ENCODE data around the gene MTSS2. TPM values are rescaled to one million over a fixed set of nuclear protein-coding genes. Genes with fewer than 3 reads are reported as not detected.

MTSS2 gene
- total RNA-seq, 1 donor from 2014 or later, result 83.9 TPM

DNA sequence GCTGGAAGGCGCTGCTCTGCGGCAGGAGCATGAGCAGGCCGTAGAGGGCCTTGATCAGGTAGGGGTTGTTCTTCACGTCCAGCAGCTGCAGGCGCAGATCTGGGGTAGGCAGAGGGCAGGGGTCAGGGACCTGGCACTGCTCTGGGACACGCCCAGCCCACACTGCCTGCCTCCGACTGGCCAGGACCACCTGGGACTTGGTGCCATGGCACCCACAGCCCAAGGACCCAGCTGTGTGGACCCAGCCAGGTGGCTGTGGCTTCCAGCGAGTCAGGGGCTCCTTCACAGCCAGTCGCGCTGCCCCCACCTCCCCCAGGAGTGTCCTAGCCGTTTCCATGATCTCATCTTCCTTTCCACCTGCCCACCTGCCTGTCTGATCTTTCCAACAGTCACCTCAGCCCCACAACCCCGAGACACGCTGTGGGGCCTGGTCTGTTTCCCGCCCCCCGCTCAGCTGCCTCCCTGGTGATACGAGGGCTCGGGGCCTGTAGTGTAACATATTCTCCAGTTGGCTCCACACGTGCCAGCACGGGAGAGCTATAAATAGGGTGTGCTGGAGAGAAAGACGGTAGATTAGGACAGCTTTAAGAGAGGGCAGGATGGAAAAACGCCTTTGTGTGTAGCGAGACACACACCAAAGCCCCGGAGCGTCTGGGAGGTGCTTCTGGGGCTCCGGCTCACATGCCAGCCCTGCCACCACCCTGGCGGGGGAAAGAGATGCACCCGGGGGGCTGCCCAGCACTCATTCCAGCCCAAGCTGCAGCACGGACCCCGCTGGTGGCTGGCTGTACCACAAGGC is 7.2 kb upstream of the MTSS2 start:
- H3K36me3 ChIP-seq, result no peaks in the 10 kb centered on the region
- TF ChIP-seq, protein P1, sequence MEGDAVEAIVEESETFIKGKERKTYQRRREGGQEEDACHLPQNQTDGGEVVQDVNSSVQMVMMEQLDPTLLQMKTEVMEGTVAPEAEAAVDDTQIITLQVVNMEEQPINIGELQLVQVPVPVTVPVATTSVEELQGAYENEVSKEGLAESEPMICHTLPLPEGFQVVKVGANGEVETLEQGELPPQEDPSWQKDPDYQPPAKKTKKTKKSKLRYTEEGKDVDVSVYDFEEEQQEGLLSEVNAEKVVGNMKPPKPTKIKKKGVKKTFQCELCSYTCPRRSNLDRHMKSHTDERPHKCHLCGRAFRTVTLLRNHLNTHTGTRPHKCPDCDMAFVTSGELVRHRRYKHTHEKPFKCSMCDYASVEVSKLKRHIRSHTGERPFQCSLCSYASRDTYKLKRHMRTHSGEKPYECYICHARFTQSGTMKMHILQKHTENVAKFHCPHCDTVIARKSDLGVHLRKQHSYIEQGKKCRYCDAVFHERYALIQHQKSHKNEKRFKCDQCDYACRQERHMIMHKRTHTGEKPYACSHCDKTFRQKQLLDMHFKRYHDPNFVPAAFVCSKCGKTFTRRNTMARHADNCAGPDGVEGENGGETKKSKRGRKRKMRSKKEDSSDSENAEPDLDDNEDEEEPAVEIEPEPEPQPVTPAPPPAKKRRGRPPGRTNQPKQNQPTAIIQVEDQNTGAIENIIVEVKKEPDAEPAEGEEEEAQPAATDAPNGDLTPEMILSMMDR (IDR thresholded peaks at IDR 0.05; ENCODE audit: borderline replicate concordance), result no peak
- DNase-seq, result peak; percentile 64

DNA sequence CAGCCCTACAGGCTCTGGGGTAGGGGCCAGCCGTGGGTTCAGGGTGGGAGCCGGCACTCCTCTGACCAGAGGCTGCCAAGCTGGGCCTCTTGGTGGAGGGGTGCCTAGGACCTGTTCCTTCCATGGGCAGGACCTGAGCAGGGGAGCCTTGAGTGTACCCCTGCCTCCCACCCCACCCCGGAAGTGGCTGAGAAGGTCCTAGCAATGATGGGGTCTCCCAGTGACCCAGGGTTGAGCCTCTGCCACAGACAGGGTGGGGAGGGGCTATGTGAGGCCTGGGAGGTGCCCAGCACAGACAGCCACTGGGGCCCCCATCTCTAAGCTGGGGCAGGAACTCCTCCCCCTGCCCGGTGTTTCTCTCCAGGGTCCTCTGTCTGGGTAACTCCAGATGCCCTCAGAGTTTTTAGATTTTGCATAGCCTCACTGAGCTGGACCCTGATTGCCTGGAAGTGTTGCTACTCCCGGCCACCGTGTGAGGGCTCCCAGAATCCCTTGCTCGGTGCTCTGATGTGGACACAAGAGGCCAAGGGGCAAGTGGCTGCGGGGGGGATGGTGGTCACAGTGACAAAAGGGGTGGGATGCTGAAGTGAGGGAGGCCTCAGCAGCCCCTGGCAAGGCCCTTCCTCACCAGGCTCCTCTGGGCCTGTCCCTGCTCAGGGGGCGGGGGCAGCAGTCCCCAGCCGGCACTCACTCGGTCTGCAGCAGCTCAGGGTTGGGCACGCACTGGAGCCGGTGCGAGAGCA is 6.4 kb upstream of the MTSS2 start:
- intact Hi-C loops (cut with micrococcal nuclease), result no loop called here
- no peak for DNase-seq
- no peak overlapping the region for H3K4me3 ChIP-seq
- peak overlapping the region; percentile 93 for H3K27ac ChIP-seq (replicated peaks)
- H3K27me3 ChIP-seq (ENCODE audit: low read depth), result no peaks in the 10 kb centered on the region
- TF ChIP-seq, protein P1 (IDR thresholded peaks at IDR 0.05; ENCODE audit: borderline replicate concordance), result no peak
- peaks cover 100% of the 10 kb centered on the region for H3K4me1 ChIP-seq
- no peaks in the 10 kb centered on the region for H3K9me3 ChIP-seq (replicated peaks)
- H3K36me3 ChIP-seq, result no peaks in the 10 kb centered on the region

More for the DNA sequence above, 7.2 kb upstream of the MTSS2 start:
- Histone ChIP-seq H3K9me3 (replicated peaks) (no peaks in the 10 kb centered on the region), H3K4me3 (peak overlapping the region; percentile 35), H3K27me3 (ENCODE audit: low read depth) (no peaks in the 10 kb centered on the region), H3K27ac (replicated peaks) (peak overlapping the region; percentile 93), H3K4me1 (peaks cover 100% of the 10 kb centered on the region)
- intact Hi-C loops (cut with micrococcal nuclease), result no loop called here

DNA sequence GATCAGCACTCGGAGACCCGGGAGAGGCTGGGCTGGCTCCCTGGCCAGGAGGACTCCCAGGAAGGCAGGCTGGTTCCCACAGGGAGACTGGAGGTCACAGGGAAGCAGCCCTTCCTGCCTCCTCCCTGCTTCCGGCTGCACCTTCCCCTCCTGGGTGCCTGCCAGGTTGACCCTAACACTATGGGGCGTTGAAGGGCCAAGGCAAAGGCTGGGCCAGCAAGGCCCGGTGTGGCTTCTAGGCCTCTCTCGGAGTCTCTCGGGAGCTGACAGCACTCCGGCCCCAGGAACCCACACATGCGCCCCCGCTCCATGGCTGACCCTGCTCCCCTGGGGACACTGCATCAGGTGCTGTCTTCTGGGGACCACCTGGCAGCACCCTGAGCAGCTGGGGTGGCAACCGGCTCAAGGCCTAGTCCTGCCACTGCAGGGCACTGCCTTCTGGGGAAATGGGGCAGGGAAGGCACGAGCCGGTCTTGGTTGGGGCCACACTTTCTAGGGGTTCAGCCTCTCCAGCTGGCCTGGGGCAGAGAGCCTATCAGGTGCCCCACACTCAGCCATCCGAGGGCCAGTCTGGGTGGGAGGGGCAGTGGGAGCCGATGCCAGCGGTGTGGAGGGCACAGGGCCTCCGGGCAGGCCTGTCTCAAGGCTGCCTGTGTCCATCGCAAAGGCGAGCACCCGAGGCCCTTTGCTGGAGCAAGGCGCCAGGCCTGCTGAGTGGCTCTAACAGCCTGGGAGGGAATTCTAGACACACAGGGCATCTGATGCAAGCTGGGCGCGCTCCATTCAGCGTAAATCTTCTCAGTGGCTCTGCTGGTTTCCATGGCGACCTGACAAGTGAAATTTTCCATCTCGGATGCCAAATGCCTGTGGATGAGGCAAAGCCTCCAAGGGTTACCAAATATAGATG is 5.6 kb upstream of the MTSS2 start:
- H3K4me3 ChIP-seq, result no peak overlapping the region
- intact Hi-C loops (cut with micrococcal nuclease), result no loop called here
- H3K9me3 ChIP-seq (replicated peaks), result no peaks in the 10 kb centered on the region
- H3K36me3 ChIP-seq, result no peaks in the 10 kb centered on the region
- H3K27me3 ChIP-seq (ENCODE audit: low read depth), result no peaks in the 10 kb centered on the region
- DNase-seq, result peak; percentile 68
- H3K27ac ChIP-seq (replicated peaks), result peak overlapping the region; percentile 93
- peaks cover 100% of the 10 kb centered on the region for H3K4me1 ChIP-seq
- TF ChIP-seq, protein P1 (IDR thresholded peaks at IDR 0.05; ENCODE audit: borderline replicate concordance), result no peak

DNA sequence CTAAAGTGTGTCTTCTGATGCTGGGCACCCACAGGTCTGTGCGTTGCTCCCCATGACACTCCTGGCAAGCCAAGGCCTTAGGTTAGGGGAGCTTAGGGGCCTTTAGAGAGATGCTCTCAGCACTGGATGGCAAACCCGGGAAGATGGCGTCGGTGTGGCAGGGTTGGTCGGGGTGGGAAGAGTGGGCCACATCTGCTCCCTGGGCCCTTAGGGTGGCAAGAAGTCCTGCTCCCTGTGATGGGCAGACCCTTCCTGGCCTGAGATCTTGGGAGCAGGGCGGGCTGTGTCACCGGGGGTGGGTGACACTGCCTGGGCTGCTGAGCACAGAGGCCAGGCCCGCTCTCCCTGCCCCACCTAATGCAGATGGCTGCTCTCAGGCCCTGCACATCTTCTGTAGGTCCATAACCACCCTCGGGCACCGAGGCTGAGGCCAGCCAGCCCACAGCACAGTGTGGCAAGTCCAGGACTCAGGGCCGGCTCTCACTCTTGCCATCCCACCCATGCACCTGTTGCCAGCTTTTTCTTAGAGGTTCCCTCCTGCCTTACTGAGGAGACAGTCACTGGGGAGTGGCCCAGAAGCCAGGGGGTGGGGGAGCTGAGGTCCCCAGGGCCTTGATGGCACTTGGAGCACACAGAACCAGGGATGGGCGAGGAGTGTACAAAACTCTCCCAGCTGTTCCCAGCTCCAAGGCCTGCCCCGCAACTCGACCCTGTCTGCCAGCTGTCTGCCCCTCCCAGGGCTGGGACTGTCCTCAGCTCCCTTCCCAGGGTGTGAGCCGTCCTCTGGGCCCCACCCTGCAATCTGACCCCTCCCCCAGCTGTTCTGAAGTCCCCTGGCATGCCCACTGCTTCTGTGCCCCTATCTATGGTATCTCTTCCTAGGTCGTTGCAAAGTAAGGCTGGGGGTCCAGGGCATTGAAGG is 4.4 kb upstream of the MTSS2 start:
- no peaks in the 10 kb centered on the region for H3K27me3 ChIP-seq (ENCODE audit: low read depth)
- TF ChIP-seq, protein P1 (IDR thresholded peaks at IDR 0.05; ENCODE audit: borderline replicate concordance), result no peak
- DNase-seq, result no peak
- H3K4me3 ChIP-seq, result no peak overlapping the region
- peaks cover 96% of the 10 kb centered on the region for H3K4me1 ChIP-seq
- no peaks in the 10 kb centered on the region for H3K36me3 ChIP-seq
- peak overlapping the region; percentile 93 for H3K27ac ChIP-seq (replicated peaks)
- intact Hi-C loops (cut with micrococcal nuclease), result loop anchor here (10.0 kb wide), 1 partner anchor 55 kb away; no protein-coding TSS in a partner anchor
- H3K9me3 ChIP-seq (replicated peaks), result no peaks in the 10 kb centered on the region
